ENCODE data around the gene CDC45.
A peak's percentile ranks its signal among the peaks of the same experiment; 100 is the strongest.

- peak; percentile 21 to 33 for TF ChIP-seq CTCF (conservative IDR thresholded peaks at IDR 0.05 in 1 of 2, IDR thresholded peaks at IDR 0.05 in 1 of 2; ENCODE audit: low read depth in 1 of 2, low read length in 2 of 2)
- no peak for TF ChIP-seq EZH2 (IDR thresholded peaks at IDR 0.05; ENCODE audit: low read length, missing control alignments)
These were observed 9.4 kb downstream of the CDC45 start for GRCh38 chr22:19488884-19489843.

Measured in fibroblast of lung (primary cell).